Measurements from ENCODE around the gene NIT1. TPM values are rescaled to one million over a fixed set of nuclear protein-coding genes. Genes with fewer than 3 reads are reported as not detected.

The NIT1 gene
- total RNA-seq, 2 experiments from 2014 or later, result 38.5 to 40.0 TPM

GRCh38 chr1:161083748-161084596 is 33.9 kb upstream of the NIT1 start:
- Mint-ChIP-seq H3K27me3 (no peaks in the 10 kb centered on the region), H3K36me3 (ENCODE audit: low read depth) (no peaks in the 10 kb centered on the region), H3K27ac (no peak overlapping the region), H3K9me3 (no peaks in the 10 kb centered on the region), H3K4me1 (ENCODE audit: low read depth) (no peaks in the 10 kb centered on the region), H3K4me3 (no peak overlapping the region)
- DNase-seq, result no peak
- ChIA-PET CTCF (interaction anchor here (0.7 to 4.7 kb wide), 3 partner anchors 13 to 17 kb away, joined by 3 to 34 read pairs (median 16); partner anchors contain the start of genes ARHGAP30 and KLHDC9), POLR2A (interaction anchor here (1.2 to 1.8 kb wide), 3 partner anchors 13 to 38 kb away, joined by 3 to 7 read pairs (median 4); partner anchors contain the start of gene USF1)
- intact Hi-C loops (cut with micrococcal nuclease), result no loop called here
- no peak for TF ChIP-seq CTCF (IDR thresholded peaks at IDR 0.05)
- no peak for ATAC-seq

- intact Hi-C loops (cut with micrococcal nuclease), result no loop called here
- DNase-seq, result no peak
- no peak for TF ChIP-seq CTCF (IDR thresholded peaks at IDR 0.05)
- H3K9me3 Mint-ChIP-seq, result no peaks in the 10 kb centered on the region
- H3K4me1 Mint-ChIP-seq (ENCODE audit: low read depth), result no peaks in the 10 kb centered on the region
- H3K36me3 Mint-ChIP-seq (ENCODE audit: low read depth), result no peaks in the 10 kb centered on the region
- POLR2A ChIA-PET, result interaction anchor here (1.2 to 1.8 kb wide), 4 partner anchors 13 to 39 kb away, joined by 3 to 7 read pairs (median 4); partner anchors contain the start of genes ARHGAP30 and USF1
- no peak overlapping the region for H3K27ac Mint-ChIP-seq
- H3K27me3 Mint-ChIP-seq, result no peaks in the 10 kb centered on the region
- ATAC-seq, result no peak
- no peak overlapping the region for H3K4me3 Mint-ChIP-seq
- CTCF ChIA-PET, result interaction anchor here (0.7 to 4.7 kb wide), 4 partner anchors 11 to 16 kb away, joined by 3 to 34 read pairs (median 10); partner anchors contain the start of genes ARHGAP30 and KLHDC9
These were observed 33.3 kb upstream of the NIT1 start for GRCh38 chr1:161084597-161084988.

- Mint-ChIP-seq H3K4me3 (no peak overlapping the region), H3K27me3 (no peaks in the 10 kb centered on the region), H3K4me1 (ENCODE audit: low read depth) (peaks cover 3% of the 10 kb centered on the region), H3K27ac (no peak overlapping the region), H3K9me3 (no peaks in the 10 kb centered on the region), H3K36me3 (ENCODE audit: low read depth) (no peaks in the 10 kb centered on the region)
- ChIA-PET CTCF (interaction anchor here (0.7 to 4.7 kb wide), 4 partner anchors 12 to 16 kb away, joined by 3 to 34 read pairs (median 10); partner anchors contain the start of genes ARHGAP30 and KLHDC9), POLR2A (interaction anchor here (1.2 to 1.8 kb wide), 3 partner anchors 12 to 39 kb away, joined by 4 to 7 read pairs (median 4); partner anchors contain the start of genes ARHGAP30 and USF1)
- DNase-seq (no peak), ATAC-seq (no peak)
- intact Hi-C loops (cut with micrococcal nuclease), result no loop called here
- TF ChIP-seq CTCF (IDR thresholded peaks at IDR 0.05), result no peak
These were observed 32.7 kb upstream of the NIT1 start for GRCh38 chr1:161085165-161085564.

- Mint-ChIP-seq H3K9me3 (no peaks in the 10 kb centered on the region), H3K27ac (no peak overlapping the region), H3K4me1 (ENCODE audit: low read depth) (peaks cover 16% of the 10 kb centered on the region), H3K36me3 (ENCODE audit: low read depth) (no peaks in the 10 kb centered on the region), H3K27me3 (no peaks in the 10 kb centered on the region), H3K4me3 (no peak overlapping the region)
- DNase-seq (no peak), ATAC-seq (no peak)
- ChIA-PET CTCF (interaction anchor here (1.2 to 4.7 kb wide), 4 partner anchors 9 to 16 kb away, joined by 3 to 34 read pairs (median 10); partner anchors contain the start of genes ARHGAP30 and KLHDC9), POLR2A (interaction anchor here (1.1 to 1.3 kb wide), 2 partner anchors 10 to 12 kb away, joined by 4 to 8 read pairs; partner anchors contain the start of gene KLHDC9)
- intact Hi-C loops (cut with micrococcal nuclease), result no loop called here
- no peak for TF ChIP-seq CTCF (IDR thresholded peaks at IDR 0.05)
These were observed 31.4 kb upstream of the NIT1 start for GRCh38 chr1:161086457-161086856.
